GM18951 (cell line): Measurements from ENCODE around the gene IPO9.

Source experiments
- POLR2A ChIP-seq: IDR thresholded peaks from 4 replicates; pipeline ENCODE4 v1.6.1; 2011; ENCODE audit warnings: mild to moderate bottlenecking; ENCODE audit not compliant: insufficient read length, insufficient read depth; ENCODE audit errors: extremely low read depth
- in situ Hi-C: fragments of 300-500 bp; cut with MboI; formaldehyde crosslinking; loops from one replicate; pipeline ENCODE4 v1.12.0; 2022; ENCODE audit warnings: low sequenced_read_pairs, mixed read lengths, inconsistent platforms; ENCODE audit not compliant: unreplicated experiment

Gene IPO9

DNA sequence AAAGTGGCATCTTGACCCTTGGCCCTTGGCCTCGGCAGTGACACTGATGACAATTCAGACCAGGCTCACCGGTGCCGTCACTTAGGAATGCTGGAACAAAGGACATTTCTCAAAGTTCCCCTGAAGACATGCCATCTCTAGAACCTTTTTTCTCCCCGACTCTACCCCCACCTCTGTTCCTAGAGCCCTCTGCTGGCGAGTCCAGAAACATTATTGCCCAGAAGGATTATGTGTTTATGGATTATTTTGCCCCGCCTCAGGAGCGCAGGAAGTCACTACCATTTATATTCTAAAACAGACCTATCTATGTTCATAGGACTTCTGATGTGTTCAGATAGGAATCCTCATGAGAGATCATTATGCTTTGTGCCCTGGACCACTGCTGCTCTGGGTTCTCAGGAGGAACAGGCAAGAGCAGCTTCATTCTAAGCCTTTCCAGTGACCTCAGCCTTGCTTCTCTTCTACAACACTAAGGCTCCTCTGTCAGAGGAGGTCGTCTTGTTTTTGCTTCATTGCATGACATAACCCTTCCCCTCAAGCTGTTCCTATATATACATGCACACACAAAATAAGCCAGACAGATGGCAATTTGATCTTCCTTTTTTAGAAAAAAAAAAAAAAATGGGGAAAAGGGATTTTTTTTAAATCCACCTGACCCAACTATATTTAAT, 47.3 kb downstream of the IPO9 start:
- in situ Hi-C loops, result no loop called here
- no peak for TF ChIP-seq POLR2A

DNA sequence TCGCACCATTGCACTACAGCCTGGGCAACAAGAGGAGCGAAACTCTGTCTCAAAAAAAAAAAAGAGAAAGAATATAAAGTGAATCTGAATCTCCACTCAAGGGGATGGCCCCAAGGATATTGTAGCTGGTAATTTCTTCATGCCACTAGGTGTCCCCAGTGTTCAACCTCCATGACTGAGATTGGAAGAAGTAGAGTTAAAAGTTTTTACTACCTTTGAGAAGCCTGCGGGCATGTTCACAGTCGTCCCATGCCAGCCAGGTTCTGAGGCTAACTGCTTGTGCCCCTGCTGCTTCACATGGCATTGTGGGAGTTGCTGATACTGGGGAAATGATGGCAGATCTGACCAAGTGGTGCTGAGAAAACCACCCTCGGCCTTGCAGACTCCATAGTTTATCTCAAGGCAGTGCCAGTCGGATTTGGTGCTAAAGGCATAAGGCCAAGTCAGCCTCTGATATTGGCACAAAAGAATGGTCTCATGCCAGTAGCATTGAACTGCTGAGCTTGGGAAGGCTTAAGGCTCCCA, 49.0 kb downstream of the IPO9 start:
- in situ Hi-C loops, result no loop called here
- no peak for TF ChIP-seq POLR2A

DNA sequence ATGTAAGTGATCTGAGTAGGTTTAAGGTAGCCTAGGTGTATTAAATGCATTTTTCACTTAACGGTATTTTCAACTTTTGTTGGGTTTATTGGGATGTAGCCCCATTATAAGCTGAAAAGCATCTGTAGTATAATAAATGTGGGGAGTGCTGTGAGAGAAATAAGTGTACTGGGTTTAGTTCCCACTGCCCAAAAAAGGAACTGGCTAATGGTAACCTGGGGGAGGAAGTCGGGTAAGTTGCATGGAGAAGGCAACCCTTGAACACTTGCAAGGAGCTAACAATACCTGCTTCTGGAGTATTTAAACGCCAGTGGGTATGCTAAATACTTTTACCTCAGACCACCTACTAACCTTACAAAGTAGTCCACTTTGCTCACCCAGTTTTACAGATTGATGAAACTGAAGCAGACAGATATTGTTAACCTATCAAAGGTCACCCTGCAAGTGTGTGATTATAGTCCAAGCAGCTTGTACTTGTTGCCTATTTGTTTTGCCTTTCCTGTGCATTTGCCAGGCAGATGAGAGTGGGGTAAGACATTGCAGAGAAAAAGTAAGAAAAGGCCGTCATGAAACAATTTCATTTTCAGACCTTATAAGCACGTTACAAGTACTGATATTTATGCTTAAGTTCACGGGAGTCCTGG, 52.1 kb downstream of the IPO9 start:
- no peak for TF ChIP-seq POLR2A
- in situ Hi-C loops, result no loop called here

DNA sequence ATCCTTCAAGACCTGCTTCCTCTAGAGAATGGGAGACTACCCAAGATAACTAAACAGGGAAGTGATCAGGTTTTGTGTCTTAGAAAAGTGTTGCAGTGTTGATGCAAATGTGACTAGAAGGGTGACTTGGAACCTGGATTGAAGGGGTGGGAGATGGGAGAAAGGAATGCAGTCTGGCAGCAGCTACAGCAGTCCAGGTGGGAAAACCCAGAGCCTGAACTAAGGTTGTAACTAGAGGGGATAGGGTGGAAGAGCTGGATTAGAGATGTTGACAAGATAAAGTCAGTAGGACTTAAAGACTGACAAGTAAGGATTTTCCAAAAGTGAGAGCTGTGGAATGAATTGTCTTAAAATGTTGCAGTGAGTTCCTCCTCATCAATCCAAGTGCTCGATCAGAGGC, 52.7 kb downstream of the IPO9 start:
- TF ChIP-seq POLR2A, result no peak
- in situ Hi-C loops, result no loop called here

DNA sequence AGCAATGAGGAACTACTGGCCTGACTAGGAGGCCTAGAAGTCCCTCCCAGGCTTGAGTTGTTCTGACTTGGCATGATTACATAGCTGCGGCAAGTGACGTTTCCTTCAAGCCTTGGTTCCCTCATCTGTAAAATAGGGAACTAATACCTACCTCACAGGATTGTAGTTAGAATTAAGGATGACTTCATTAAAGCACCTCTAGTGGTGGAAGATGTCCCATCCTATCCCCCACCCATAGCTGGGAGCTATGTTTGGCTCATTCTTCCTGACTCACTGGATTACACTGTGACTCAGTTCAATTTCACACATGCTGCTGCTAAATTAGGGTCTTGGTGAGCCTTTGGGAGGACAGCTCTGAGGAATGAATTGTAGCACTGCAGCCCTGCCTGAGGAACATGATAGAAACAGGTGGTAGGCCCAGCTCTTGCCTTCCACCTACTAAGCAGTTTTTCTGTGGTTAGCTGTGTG, 53.7 kb downstream of the IPO9 start:
- TF ChIP-seq POLR2A, result no peak
- in situ Hi-C loops, result no loop called here

DNA sequence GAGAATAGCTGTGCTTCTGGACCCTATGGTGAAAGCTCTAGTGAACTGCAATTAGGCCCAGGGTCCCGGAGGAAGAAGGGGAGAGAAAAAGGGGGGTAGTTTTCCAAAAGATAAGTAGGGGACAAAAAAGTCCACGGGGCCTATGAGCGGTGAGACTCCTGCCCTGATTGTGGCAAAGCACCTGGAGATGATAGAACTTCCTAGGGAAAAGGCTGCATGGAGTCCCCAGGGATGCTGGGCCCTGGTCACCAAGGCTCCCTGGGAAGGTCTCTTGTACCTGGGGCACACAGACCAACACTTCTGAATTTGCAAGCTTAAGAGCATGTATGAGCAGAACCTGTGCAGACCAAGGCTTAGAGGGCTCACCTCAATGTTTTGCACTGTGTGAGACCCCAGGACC, 54.3 kb downstream of the IPO9 start:
- TF ChIP-seq POLR2A, result no peak
- in situ Hi-C loops, result no loop called here

DNA sequence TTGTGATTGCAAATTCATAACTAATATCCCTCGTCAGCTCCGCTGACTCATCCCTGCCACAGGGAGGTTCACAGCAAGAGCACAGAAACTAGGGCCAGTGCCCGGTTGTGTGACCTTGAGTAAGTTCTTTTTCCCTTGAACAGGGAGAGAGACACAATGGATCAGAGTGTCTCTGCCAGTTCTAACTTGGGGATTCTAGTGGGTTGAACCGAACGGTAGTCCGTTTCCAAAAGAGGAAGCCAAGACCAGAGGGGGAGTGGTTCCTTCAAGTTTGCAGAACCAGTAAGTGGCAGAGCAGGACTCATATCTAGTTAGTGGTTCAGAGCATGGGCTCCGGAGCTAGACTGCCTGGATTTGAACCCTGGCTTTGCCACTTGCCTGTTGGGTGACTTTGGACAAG, 54.8 kb downstream of the IPO9 start:
- in situ Hi-C loops, result no loop called here
- no peak for TF ChIP-seq POLR2A

DNA sequence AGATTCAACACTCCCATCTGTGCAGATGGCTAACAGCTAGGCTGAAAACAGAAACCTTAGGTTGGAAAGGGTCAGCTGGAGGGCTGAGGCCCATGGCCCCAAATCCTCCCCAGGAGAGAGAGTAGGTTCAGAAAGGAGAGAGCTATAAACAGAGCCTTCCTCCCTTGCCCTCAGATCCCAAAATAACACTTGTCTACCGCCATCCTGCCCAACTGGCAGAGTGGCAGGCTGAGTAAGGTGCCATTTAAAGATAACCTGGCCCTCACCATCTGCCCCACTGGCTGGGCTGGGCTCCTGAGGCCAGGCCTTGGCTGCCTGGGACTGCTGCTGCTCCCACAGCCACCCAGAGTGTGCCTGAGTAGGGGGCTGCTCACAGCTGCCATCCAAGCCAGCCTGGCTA, 55.5 kb downstream of the IPO9 start:
- in situ Hi-C loops, result no loop called here

DNA sequence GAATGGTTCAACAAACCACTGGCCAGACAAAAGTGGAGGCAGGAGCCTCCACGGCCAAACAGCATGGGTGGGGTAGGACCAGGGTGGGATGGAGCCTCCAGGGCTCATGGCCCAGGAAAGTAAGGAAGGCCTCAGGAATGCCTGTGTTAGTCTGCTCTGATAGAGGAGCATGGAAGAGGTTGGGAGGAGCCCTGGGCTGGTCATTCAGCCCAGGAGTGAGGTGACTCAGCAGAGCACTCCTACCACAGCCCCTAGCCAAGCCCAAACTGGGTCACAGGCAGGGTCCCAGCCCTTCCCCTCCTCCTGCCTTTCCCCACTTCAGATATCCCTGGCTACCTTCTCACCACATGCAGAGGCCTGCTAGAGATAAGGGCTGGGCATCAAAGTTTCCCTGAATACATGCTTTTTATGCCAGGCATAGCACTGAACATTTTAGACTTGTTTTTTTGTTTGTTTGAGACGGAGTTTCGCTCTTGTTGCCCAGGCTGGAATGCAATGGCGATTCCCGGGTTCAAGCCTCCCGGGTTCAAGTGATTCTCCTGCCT, 56.6 kb downstream of the IPO9 start:
- in situ Hi-C loops, result no loop called here
- no peak for TF ChIP-seq POLR2A

More for the DNA sequence above, 55.5 kb downstream of the IPO9 start:
- TF ChIP-seq POLR2A, result no peak

DNA sequence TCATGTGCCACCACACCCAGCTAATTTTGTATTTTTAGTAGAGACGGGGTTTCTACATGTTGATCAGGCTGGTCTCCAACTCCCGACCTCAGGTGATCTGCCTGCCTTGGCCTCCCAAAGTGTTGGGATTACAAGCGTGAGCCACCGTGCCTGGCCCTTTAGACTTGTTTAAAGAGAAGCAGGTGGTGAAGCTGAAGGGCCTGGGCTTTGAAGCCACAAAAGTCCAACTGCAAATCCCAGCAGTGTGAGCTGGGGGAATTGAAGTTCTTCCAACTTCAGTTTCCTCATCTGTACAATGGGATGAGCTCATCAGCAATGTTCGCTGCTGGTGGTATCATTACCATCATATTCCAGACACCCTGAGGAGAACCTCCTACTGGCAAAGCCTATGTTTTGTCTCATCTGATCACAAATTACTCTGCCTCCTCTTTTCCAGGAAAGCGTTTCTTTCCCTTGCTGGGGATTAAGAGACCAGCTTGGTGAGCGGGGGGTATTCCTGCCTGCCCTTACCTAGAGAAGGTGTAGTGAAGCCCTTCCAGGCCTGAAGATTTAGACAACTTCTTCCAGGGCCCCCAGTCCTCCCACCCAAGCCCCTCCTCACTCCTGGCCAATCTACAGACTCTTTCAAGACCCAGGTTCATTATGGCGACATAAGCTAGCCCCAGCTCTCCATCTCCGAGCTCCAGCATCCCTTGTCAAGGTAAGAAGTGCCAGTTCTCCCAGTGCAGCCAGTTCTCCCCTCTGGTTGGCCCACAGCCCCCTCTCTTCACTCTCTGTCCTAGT, 57.3 kb downstream of the IPO9 start:
- no peak for TF ChIP-seq POLR2A
- in situ Hi-C loops, result no loop called here

DNA sequence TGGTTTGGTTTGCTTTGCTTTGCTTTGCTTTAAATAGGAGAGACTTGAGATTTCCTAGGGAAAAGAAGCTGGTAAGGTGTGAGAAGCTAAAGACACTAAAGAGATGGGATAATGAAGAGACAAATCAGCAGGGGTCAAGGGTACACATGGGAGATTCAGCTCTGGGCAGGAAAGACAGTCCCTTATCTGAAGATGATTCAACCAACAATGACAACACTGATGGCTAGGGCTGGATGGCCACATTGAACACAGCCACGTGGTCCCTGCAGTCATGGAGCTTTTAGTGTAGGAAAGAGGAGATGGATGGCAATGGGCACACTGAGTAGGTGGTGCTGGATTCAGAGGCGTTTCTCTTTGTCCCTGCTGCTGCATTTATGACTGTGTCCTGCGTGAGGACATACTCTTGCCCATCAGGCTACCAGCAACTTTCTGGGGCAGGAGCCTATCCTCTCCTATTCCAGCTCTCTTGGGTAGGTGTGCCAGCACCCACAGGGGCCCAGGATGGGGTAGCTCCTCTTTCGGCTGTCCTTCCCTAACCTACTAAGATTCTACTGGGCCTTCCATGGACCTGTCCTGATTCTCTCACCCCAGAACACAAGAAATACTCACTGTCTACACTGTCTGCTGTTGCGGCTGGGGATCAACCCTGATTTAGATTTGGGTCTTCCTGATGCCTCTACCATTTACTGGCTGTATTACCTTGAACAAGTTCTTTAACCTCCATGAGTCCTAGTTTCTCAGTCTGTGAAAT, 58.3 kb downstream of the IPO9 start:
- in situ Hi-C loops, result no loop called here
- no peak for TF ChIP-seq POLR2A

DNA sequence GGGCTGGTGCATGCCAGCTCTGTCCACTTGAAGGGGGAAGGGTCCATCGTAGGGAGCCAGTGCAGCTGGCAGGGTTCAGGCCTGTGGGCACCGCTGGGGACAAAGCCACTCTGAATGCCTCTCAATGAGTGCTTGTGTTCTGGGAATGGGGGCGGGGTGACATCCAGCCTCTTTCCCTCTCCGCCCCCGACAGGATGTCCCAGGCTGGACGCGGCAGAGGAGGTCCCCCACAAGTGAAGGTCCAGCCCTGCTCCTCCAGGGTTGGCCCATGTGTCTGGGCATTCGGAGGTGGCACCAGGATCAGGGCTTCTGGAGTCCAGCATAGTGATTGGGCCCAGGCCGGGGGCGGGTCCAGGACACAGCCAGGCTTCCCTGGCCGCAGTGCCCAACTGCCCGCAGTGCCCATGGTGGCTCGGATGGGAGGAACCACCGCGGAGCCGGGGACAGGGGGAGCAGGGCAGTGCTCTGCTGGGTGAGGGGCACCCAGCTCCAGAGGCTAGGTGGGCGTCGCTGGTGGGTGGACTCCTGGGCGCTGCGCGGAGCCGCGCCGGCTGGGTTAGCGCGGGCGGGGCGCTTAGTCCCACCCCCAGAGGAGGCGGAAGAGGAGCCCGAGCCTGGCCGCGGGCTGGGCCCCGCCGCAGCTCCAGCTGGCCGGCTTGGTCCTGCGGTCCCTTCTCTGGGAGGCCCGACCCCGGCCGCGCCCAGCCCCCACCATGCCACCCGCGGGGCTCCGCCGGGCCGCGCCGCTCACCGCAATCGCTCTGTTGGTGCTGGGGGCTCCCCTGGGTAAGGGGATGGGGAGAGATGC, 59.5 kb downstream of the IPO9 start, which contains the start of gene SHISA4:
SHISA4 (plus strand) TSS at position 617 of the 808 bp plus-strand sequence; CDS start at position 714, 97 bp downstream.
- in situ Hi-C loops, result no loop called here
- no peak for TF ChIP-seq POLR2A
